ENCODE data around the gene C16orf74.

DNA sequence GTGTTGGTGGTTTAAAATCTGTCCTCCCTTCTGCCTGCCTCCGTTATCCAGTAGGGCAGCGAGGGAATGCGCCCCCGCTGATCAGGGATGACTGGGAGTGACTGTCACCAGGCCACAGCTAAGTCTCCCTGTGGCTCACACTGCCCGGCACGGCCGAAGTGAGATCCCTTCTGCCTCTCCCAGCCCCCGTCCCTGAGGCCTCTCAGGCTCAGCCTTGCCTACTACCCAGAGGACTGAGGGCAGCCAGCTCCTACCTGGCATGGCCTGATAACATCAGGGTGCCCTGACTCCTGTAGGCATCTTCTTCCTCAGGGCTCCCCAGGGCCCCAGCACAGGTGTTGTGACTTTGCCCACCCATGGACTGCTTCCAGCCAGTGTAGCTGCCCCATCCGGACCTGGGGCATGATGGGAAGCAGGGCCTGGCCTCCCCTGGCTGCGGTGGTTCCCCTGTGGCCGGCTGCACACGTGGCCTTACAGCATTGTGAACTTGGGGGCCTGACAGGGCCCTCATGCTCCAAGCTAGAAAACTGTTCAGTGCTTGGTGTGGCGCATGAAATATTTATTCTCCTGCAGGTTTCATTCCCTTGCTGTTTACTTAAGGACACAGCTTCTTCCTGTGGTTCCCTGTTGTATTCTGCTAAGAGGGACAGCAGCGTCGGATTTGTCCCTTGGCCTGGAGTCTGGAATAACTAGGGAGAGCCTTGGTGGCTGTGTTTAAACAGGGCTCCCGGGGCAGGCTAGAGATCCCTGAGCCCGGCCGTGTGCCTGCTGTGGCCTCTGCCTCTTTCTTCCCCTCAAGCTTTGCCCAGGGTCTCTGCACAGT is 92.2 kb downstream of the C16orf74 start:
- TF ChIP-seq CTCF (IDR thresholded peaks at IDR 0.05), result no peak
- no peak for TF ChIP-seq POLR2A (IDR thresholded peaks at IDR 0.05)

Measured in Peyer's patch (tissue), 4 donors.